HT1080 (cell line): ENCODE measurements around the gene PCLO. TPM values are rescaled to one million over a fixed set of nuclear protein-coding genes. Genes with fewer than 3 reads are reported as not detected.
"Not testable (repeated sequence)": the region's sequence is repeated elsewhere in the genome, so short reads cannot be mapped to it uniquely, and the experiment has no call there.

ENCODE experiments used
- DNase-seq: peaks from one replicate; pipeline ENCODE4 v3.0.0-alpha.2; 2015; ENCODE audit warnings: low read depth
- small RNA-seq: library from RNA; depleted of rRNA; stranded (forward); fragments of <200 nt; gene quantifications from one replicate; pipeline ENCODE3, GENCODE V24; 2014
- total RNA-seq: library from RNA; depleted of rRNA; stranded (reverse); fragments of >200 nt; shearing (Covaris generic); gene quantifications from 2 replicates; pipeline ENCODE4 v1.2.3, GENCODE V29; 2014

PCLO gene
- total RNA-seq, 1 experiment from 2014 or later: 2.2 TPM

DNA sequence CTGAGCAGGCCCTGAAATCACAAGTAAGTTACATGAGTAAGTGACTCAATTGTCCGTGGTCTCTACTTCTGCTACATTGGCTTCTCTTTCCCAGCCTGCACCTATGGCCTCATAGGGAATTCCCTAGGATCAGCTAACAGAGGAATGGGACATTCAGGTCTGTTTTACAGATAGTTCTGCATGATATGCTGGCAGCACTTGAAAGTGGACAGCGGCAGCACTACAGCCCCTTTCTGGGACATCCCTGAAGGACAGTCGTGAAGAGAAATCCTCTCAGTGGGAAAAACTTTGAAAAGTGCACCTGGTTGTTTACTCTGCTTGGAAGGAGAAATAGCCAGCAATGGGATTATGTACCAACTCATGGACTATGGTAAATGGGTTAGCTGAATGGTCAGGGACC, 426.1 kb downstream of the PCLO start:
- DNase-seq: no peak

DNA sequence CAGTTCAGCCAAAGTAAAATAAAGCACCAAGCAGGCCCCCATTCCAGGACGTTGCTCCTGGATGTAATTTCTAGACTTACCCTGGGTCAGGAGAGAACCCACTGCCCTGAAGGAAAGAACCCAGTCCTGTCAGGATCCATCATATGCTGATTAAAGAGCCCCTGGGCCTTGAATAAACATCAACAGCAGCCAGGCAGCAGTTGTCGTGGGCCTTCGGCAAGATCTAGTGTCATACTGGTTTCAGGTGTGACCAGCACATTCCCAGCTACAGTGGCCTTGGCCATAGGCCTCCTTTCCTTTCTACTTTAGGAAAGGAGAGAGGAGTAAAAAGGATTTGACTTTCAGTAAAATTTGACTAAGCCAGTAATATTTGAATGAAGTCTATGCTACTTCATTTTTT, 430.0 kb downstream of the PCLO start:
- no peak for DNase-seq

DNA sequence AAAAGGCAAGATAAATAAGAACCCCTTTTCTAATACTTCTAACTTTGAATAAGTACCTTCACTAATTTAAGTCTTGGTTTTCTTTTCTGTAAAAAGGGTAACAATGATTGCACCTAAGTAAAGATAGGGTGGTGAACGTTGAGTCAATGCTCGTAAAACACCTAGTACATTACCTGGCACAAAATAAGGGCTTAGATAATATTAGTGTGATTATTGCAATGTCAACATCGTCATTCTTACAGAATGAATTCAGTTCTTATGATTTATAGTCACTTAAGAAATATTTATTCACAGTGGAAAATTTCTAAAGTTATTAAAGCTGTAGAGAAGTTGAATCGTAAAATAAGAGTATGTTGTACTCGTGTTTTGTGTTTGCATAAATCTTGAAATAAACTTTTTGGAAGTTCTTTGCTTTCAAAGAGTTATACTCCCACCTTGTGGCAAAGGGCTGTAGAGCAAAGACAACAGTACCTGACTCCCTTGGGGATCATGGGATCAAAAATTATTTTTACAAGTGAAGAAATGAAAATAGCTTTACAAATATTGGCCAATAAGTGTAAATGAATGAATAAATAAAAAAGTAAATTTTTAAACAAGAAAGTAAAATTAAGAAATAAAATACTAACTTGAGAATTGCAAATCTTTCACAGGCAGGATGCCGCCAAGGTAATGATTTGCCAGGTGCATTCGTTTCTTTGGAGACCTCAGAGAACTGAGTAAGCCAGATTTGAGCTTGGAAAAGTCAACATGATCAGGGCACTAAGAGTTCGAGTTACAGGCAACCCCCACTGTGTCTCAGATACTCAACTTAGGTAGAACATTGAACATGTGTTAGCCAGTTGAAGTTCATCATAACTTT, 433.3 kb downstream of the PCLO start:
- no peak for DNase-seq

DNA sequence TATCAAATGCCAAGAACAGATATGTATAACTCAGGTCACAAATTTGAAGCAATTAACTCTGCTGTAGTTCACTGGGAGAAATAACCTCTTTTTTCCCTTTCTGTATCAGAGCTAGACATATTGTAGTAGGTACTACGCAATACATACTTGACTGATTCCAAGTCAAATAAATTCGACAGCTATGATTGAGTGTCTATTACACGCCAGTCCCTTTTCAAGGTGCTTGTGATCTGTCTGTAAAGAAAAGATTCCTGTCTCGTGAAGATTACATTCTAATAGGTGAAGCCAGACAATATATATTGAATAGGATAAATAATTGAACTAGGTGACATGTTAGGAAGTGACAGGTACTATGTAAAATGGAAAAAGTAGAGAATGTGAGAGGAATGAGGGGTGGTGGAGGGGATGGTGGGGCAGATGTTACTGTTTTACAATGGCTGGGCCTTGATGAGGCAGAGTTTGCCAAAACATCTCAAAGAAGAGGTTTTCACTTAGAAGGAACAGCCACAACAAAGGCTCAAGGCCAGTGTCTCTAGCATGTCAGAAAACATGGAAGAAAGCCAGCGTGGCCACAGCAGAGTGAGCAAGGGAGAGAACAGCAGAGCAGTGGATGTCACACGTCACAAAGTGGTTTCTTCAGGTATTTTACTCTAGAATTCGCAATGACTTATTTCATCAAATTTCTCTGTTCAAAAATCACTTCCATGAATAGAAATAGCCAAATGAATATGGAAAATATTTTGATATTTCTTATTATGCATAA, 436.5 kb downstream of the PCLO start:
- no peak for DNase-seq

DNA sequence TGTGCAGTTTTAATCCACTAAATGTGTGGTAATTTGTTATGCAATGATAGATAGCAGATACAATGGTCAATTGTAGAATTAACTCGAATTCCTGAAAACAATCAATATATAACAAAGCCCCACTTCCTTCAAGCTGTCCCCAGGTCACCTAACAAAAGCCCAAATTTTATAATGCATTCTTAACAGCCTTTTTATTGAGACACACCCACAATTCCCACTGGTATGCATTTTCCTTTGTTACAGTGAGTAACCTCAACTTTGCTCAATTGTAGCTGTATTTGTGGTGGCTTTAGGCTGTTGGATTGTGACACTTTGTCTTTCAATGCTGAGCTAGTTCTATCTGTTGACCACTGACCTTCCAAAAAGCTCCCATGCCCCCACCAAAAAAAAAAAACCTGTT, 439.3 kb downstream of the PCLO start:
- DNase-seq: no peak

DNA sequence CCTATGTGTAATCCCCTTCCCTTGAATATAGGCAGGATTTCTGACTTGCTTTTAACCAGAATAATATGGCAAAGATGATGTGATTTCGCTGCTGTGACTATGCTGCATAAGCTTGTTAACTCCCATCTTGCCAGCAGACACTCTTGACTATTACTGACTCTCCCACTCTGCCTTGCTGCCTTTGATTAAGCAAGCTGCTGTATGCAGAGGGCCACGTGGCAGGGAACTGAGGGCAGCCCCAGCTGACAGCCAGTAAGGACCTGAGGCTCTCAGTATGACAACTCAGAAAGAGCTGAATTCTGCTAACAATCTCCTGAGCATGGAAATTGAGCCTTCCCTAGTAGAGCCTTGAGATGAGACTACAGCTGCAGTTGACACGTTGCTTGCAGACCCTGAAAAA, 439.7 kb downstream of the PCLO start:
- no peak for DNase-seq

DNA sequence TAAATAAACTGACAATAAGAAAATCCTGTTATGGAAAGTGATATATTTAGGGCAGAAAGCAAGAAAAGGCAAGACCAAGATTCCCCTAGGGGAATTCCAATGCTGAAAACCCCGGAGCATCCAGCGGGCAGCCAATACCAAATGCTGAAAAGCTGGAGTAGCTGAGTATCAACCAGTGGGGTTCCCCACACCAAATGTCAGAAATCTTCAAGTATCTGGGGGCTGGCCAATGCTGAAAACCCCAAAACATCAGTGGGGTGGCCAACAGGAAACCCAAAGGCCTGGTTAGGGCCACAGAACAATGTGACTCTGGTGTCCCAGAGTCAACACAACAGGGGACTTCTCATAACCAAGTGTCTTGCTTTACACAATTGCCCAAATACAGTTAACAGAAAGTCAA, 447.3 kb downstream of the PCLO start:
- no peak for DNase-seq

DNA sequence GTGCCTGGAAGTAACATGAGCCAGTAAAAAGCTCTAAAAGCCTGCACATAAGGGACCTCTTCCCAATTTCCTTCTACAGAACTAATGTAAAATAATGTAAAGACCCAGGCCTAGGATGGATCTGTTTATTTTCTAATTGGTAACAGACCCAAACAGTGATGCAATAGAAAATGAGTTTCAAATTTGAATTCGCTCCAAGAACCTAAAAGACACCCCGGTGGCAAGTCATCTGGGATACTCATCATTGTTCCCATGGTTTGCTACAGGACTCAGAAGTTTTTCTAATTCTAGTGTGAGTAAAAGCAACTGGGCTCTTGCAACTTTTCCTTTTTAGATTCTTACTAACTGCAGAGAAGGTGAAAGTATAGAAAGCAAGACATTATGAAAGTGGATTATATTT, 447.8 kb downstream of the PCLO start:
- no peak for DNase-seq

DNA sequence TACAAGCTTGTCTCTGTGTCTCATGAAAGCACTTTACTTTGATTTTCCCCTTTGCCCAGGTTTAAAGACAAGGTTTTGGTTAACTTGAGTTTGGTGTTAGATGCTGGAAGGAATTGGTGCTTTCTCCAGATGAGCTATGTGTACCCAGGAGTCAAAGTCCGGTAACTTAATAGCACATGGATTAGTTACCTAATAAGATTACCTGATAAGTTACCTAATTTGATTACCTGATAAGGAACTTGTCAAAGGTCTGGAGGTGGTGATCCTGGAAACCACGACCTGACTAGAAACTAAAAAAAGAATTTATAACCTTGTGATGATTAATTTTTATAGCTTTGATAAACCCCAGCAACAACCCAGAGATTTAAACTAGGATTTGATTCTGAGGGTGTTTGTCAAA, 449.2 kb downstream of the PCLO start:
- no peak for DNase-seq

DNA sequence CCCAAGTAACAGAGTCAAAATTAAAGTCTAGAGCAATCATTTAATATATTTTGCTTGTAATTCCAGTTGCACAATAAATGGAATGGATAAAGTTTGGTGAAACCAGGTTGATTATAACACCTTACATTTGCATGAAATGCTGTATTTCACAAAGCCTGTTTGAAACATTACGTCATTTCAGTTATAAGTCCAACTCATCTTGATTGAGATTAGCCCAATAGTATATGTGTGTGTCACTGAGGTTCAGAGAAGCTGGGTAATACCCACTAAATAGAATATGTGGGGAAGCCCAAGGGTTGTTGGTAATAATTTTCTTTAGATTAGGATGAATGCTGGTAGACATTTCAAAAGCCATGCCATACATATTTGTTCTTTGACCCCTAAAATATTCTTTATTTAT, 456.3 kb downstream of the PCLO start:
- not testable (repeated sequence) for DNase-seq

DNA sequence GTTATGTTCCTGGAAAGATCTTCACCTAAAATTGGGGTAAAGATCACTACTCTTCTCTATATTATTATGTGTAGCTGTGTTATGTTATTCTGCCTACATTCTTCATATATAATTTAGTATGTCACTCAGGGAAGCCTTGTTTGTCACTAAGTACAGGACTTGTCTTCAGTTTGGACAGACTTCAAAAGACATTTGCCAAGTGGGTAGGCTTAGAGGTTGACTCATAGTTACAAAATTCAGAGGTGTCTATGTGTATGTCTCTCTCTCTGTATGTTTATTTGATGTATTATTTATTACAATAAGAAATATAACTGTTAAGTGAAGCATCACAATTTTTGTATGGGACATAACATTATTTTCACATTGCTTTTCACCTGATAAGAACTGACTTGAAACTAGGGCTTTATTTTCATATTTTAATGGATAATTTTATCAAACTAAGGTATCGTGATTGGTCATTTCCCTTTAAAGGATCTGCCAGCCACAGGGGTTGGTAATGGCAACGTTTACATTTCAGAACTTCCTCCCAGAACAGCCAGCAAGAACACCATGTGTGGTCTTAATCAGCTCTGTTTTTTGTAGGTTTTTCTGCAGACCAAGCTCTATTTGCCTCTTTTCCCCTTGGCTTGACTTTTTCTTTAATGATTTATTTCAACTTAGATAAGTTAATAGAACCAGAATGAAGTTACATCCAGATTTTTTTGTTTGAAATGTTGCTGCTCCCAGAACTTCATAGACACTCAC, 457.0 kb downstream of the PCLO start:
- peak; percentile 18 for DNase-seq

DNA sequence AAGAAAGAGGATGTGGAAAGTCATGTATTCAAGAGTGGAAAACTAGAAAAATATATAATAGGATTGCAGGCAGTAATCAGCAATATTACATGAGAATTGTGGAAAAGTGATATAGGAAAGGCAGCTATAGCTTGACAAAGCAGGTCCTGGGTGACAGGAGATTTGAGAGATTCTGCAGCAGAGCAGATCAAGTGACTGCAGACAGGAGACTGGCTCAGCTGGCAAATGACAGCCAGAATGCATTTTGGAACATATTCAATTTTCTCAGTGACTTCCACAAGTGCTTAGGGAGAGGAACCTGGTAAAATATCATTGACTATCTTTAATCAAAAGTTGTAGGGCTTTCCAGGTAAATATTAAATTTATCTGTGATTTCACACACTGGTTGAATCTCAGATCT, 458.6 kb downstream of the PCLO start:
- DNase-seq: no peak

Small RNA genes lying within 50 kb of the gene (small RNA-seq; reads per million reads assigned to genes)
- gene RNA5SP235: 0.11 reads per million
